HEK293T (cell line): Measurements from ENCODE around the gene FAM89A.
"Not testable (repeated sequence)": the region's sequence is repeated elsewhere in the genome, so short reads cannot be mapped to it uniquely, and the experiment has no call there.

Experiments used
- CTCF ChIA-PET: fragments of 350-600 bp; formaldehyde crosslinking; extraction: SDS; loops from one replicate; lab custom pipeline; 2021; ENCODE audit warnings: antibody characterized with exemption, inconsistent platforms; lab: Yijun Ruan, JAX
- POLR2A ChIA-PET: fragments of 350-600 bp; formaldehyde crosslinking; extraction: SDS; loops from one replicate; lab custom pipeline; 2020; ENCODE audit warnings: antibody characterized with exemption, inconsistent platforms; lab: Yijun Ruan, JAX
- DNase-seq: peaks from one replicate; pipeline ENCODE4 v3.0.0; 2012; ENCODE audit warnings: mixed read lengths; ENCODE audit errors: extremely low spot score
- ARNT ChIP-seq: fragments of 450-650 bp; IDR thresholded peaks from 2 replicates; pipeline ENCODE4 v1.6.1; 2017; ENCODE audit warnings: mild to moderate bottlenecking
- BHLHE40 ChIP-seq: fragments of 450-650 bp; IDR thresholded peaks from 2 replicates; pipeline ENCODE4 v1.6.1; 2016; ENCODE audit warnings: mild to moderate bottlenecking, moderate library complexity, borderline replicate concordance
- CTBP1 ChIP-seq: fragments of 450-650 bp; IDR thresholded peaks from 2 replicates; pipeline ENCODE4 v1.6.1; 2016; ENCODE audit warnings: borderline replicate concordance
- ELF4 ChIP-seq: fragments of 450-650 bp; IDR thresholded peaks from 2 replicates; pipeline ENCODE4 v1.6.1; 2017; ENCODE audit warnings: antibody characterized with exemption
- FOXA1 ChIP-seq: fragments of 450-650 bp; IDR thresholded peaks from 2 replicates; pipeline ENCODE4 v1.6.1; 2016; ENCODE audit warnings: mild to moderate bottlenecking
- FOXK2 ChIP-seq: fragments of 450-650 bp; IDR thresholded peaks from 2 replicates; pipeline ENCODE4 v1.6.1; 2016; ENCODE audit warnings: mild to moderate bottlenecking
- FOXM1 ChIP-seq: fragments of 450-650 bp; IDR thresholded peaks from 2 replicates; pipeline ENCODE4 v1.6.1; 2017; ENCODE audit warnings: mild to moderate bottlenecking, borderline replicate concordance
- HDGF ChIP-seq: fragments of 450-650 bp; IDR thresholded peaks from 2 replicates; pipeline ENCODE4 v1.6.1; 2017; ENCODE audit warnings: antibody characterized with exemption, borderline replicate concordance
- L3MBTL2 ChIP-seq: fragments of 450-650 bp; conservative IDR thresholded peaks from 2 replicates; pipeline ENCODE4 v1.6.1; 2016; ENCODE audit warnings: mild to moderate bottlenecking
- LEF1 ChIP-seq: fragments of 450-650 bp; IDR thresholded peaks from 2 replicates; pipeline ENCODE4 v1.6.1; 2017; ENCODE audit warnings: mild to moderate bottlenecking, borderline replicate concordance
- NFRKB ChIP-seq: fragments of 450-650 bp; IDR thresholded peaks from 2 replicates; pipeline ENCODE4 v1.6.1; 2016; ENCODE audit warnings: mild to moderate bottlenecking, moderate library complexity
- PKNOX1 ChIP-seq: fragments of 450-650 bp; IDR thresholded peaks from 2 replicates; pipeline ENCODE4 v1.6.1; 2016
- SP1 ChIP-seq: fragments of 450-650 bp; IDR thresholded peaks from 2 replicates; pipeline ENCODE4 v1.6.1; 2017
- SUZ12 ChIP-seq: fragments of 450-650 bp; IDR thresholded peaks from 2 replicates; pipeline ENCODE4 v1.6.1; 2016; ENCODE audit warnings: mild to moderate bottlenecking
- TARDBP ChIP-seq: fragments of 450-650 bp; IDR thresholded peaks from 2 replicates; pipeline ENCODE4 v1.6.1; 2016
- ZNF384 ChIP-seq: fragments of 450-650 bp; IDR thresholded peaks from 2 replicates; pipeline ENCODE4 v1.6.1; 2016

The FAM89A gene

GRCh38 chr1:231037585-231038517, 2.2 kb downstream of the FAM89A start:
- POLR2A ChIA-PET: interaction anchor here (1.0 to 1.7 kb wide), 5 partner anchors 26 to 68 kb away, joined by 3 to 11 read pairs (median 4); partner anchors contain the start of genes ARV1 and TTC13

GRCh38 chr1:231036416-231036815, 3.6 kb downstream of the FAM89A start:
- ChIA-PET POLR2A (interaction anchor here (0.8 kb wide), 1 partner anchor 70 kb away, joined by 3 read pairs; no protein-coding TSS in a partner anchor), CTCF (interaction anchor here (2.1 kb wide), 1 partner anchor 22 kb away, joined by 6 read pairs; no protein-coding TSS in a partner anchor)
- DNase-seq: no peak
- TF ChIP-seq L3MBTL2 (no peak), ZNF384 (no peak), CTBP1 (no peak), SUZ12 (no peak), FOXK2 (no peak), HDGF (no peak), NFRKB (no peak), BHLHE40 (no peak), TARDBP (no peak), ARNT (no peak), FOXA1 (no peak), LEF1 (no peak), PKNOX1 (no peak), SP1 (no peak), ELF4 (no peak), FOXM1 (no peak)

More at GRCh38 chr1:231037585-231038517, 2.2 kb downstream of the FAM89A start:
- CTCF ChIA-PET: interaction anchor here (0.6 to 0.8 kb wide), 2 partner anchors 198 to 234 kb away, joined by 3 to 4 read pairs; no protein-coding TSS in a partner anchor
- peak; percentile 58 for DNase-seq
- TF ChIP-seq BHLHE40 (no peak), PKNOX1 (peak; percentile 65; the same call in 1 of the 2 replicates), NFRKB (no peak), FOXK2 (peak; percentile 41; the same call in 1 of the 2 replicates), CTBP1 (peak; percentile 38; the same call in 1 of the 2 replicates), L3MBTL2 (0 out of 2 replicates have a peak, but pooled peaks have one; percentile 33)

- ChIA-PET CTCF (interaction anchor here (0.7 to 2.1 kb wide), 2 partner anchors 21 to 1738 kb away, joined by 3 to 6 read pairs; no protein-coding TSS in a partner anchor), POLR2A (interaction anchor here (0.8 kb wide), 1 partner anchor 71 kb away, joined by 3 read pairs; no protein-coding TSS in a partner anchor)
- no peak for TF ChIP-seq LEF1
- TF ChIP-seq L3MBTL2: no peak
- TF ChIP-seq CTBP1: no peak
- no peak for TF ChIP-seq FOXK2
- DNase-seq: no peak
Observed at GRCh38 chr1:231035799-231036198, 4.3 kb downstream of the FAM89A start.

GRCh38 chr1:231032963-231033362, 7.1 kb downstream of the FAM89A start:
- TF ChIP-seq NFRKB: no peak
- no peak for TF ChIP-seq PKNOX1
- TF ChIP-seq ARNT: no peak
- no peak for TF ChIP-seq SP1
- no peak for TF ChIP-seq FOXA1
- TF ChIP-seq ZNF384: no peak
- TF ChIP-seq TARDBP: no peak
- no peak for TF ChIP-seq LEF1
- TF ChIP-seq L3MBTL2: no peak
- TF ChIP-seq SUZ12: no peak
- no peak for TF ChIP-seq FOXM1
- TF ChIP-seq FOXK2: no peak
- TF ChIP-seq CTBP1: no peak
- TF ChIP-seq BHLHE40: no peak
- POLR2A ChIA-PET: no interaction called here
- no peak for DNase-seq
- CTCF ChIA-PET: no interaction called here

- no peak for DNase-seq
- ChIA-PET POLR2A (interaction anchor here (1.5 kb wide), 1 partner anchor 10 kb away, joined by 4 read pairs; the partner anchor contains the start of gene FAM89A), CTCF (no interaction called here)
- no peak for TF ChIP-seq TARDBP
- TF ChIP-seq FOXA1: no peak
Observed at GRCh38 chr1:231029841-231030240, 10.2 kb downstream of the FAM89A start.

GRCh38 chr1:231029247-231029646, 10.8 kb downstream of the FAM89A start:
- POLR2A ChIA-PET, CTCF ChIA-PET, DNase-seq: not testable (repeated sequence)
